ENCODE results near the gene BRPF1. TPM values are rescaled to one million over a fixed set of nuclear protein-coding genes. Genes with fewer than 3 reads are reported as not detected.

BRPF1 gene
- polyA plus RNA-seq, 10 donors, result 10.8 to 17.3 (median 12.9) TPM

DNA sequence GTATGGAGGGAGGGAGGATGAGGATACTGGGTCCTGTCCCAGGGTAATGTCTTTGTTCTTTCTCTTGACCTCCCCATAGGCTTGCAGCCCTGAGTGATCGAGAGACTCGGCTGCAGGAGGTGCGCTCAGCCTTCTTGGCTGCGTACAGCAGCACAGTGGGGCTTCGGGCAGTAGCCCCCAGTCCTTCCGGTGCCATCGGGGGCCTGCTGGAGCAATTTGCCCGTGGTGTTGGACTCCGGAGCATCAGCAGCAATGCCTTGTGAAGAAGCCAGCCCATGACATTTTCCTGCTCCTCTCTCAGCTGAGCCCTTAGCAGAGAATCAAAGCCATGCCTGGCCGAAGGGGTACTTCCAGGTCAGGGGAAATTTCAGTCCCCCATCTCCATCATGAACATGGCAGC lies 29.8 kb upstream of the BRPF1 start:
- DNase-seq, result no peak

DNA sequence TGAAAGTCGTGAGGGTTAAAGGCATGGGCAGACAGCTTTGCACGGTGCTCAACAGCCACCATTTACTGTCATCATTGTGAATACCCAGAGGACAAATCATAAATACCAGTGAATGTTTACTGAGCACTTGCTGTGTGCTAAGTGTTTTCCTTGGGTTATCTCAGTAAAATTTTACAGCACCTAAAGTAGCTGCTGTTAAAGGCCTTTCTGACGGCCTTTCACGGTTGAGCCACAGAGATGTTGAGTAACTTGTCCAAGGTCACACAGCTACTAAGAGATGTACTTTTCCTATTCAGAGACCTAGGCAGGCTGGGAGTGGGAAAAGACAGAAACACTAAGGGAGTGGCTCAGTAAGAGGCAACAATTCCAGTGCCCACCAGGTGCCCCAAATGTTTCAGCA lies 28.3 kb upstream of the BRPF1 start:
- DNase-seq, result no peak

GRCh38 chr3:9703736-9704346 lies 27.7 kb upstream of the BRPF1 start, which contains the start of gene CPNE9:
Gene CPNE9, plus strand, starts transcription at chr3:9703833. Its CDS starts 164 bp downstream, at chr3:9703997.
- DNase-seq, result no peak

GRCh38 chr3:9704347-9705322 lies 26.9 kb upstream of the BRPF1 start:
- peak; percentile 9 to 66 (median 51) for DNase-seq

DNA sequence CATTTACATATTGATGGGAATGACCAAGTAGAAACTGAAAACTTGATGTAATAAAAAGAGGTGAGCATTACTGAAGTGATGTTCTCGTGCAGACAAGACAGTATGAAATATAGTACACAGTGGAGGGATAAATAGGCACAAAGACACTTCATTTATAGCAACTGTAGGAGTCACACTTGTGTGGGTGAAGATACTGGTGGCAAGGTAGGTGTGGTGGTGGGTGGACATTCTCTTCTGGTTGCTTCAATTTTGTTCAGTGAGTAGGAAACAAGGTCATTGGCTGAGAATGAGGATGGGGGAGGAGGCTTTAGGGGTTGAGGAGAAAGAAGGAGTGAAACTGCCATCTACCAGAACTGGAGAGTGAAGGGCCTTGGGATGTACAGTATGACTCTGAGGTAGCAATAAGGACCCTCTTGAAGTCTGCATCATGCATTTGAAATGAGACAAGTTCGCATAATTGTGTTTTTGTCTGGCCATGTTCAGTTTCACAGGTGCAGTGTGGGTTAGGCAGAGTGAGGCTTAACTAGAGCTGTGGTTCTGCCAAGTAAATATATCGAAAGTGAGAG lies 21.3 kb upstream of the BRPF1 start:
- DNase-seq, result no peak

DNA sequence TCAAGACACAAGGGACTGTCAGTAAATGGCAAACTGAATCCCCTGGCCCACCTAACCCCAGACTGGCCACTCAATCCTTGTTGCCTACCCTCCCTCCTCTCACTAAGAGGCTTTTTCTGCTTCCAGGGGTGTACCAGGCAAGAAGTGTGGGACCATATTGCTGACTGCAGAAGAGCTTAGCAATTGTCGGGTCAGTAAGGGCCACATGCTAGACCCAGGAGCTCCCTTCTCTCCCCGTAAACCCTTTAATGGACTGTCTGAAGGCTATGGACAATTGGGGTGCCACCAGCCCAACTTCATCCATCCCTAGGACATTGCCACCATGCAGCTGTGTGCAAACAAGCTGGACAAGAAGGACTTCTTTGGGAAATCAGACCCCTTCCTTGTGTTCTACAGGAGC lies 19.1 kb upstream of the BRPF1 start:
- no peak for DNase-seq

GRCh38 chr3:9713142-9713541 lies 18.4 kb upstream of the BRPF1 start:
- no peak for DNase-seq

- DNase-seq, result no peak
Measured at GRCh38 chr3:9715136-9715535, 16.4 kb upstream of the BRPF1 start.

- DNase-seq, result peak; percentile 68 to 82 (median 77)
Measured at GRCh38 chr3:9715764-9716437, 15.6 kb upstream of the BRPF1 start.

DNA sequence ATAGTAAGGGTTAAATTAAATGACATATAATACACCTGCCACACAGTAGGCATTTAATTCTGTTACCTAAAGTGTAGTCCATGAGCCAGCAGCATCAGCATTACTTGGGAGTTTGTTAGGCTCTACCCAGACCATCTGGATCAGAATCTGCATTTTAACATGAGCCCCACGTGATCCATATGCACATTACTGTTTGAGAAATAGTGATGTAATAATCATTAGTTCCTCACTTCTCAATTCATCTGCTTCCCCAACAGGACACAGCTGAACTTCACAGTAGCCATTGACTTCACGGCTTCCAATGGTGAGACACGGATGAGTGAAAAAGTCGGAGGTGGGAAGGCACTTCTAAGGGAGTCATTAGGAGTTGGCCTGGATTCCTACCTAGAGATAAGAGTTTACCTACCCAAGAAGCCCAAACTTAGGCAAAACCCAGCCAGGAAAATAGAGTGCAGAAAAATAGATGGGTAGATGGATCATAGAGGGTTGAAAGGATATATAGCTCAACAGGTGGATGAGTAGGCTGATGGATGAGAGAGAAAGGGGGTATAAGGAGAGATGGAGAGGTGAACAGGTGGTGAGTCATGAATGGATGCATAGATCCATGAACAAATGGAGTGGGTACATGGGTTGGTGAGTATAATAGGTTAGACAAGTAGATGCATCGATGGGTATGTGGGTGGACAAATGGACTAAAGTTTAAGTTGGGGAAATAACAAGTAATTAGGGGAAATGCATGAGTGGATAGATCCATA lies 14.6 kb upstream of the BRPF1 start:
- no peak for DNase-seq

DNA sequence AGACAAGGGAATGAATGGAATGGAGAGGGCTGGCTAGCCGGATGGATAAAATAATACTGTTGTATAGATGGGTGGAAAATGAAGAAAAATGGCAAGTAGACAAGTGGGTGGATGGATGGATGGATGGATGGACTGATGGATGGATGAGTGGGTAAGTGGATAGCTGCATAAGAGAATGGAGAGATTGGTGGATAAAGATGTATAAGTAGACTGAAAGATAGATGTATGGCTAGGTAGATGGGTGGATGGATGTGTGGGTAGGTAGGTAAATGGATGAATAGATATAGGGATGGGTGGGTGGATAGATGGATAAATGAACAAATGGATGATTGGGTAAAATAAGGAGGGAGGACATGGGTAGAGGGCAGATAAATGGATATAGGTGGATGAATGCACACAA lies 14.0 kb upstream of the BRPF1 start:
- DNase-seq, result no peak

GRCh38 chr3:9718118-9718517 lies 13.4 kb upstream of the BRPF1 start:
- DNase-seq, result no peak

DNA sequence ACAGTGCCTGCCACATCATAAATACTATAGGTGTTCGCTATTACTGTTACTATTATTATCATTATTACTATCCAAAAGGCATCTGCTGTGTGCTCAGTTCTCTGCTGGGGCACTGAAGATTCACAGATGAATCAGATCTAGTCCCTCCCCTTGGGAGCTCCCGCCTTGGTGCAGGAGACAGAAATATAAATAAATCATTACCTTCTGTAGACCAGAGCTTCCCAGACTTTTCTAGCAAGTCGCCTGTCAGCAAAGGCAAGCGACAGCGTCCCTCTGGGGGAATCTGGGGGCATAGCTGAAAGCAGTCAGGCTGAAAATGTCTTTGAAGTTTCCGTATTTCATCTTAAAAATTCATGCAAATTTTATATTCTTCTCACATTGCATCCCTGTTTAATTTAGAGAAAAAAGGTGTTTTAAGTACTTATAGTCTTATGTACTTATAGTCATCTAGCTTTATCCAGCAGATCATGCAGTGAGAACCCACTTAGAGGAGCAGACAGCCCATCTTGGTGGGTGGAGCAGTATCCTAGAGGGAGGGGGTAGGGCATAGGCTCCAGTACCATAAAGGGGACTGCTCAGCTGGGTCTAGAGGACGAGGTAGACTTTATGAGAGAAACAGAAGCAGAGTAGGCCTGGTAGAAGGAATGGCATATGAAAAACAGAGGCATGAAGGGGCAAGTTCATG lies 10.4 kb upstream of the BRPF1 start:
- DNase-seq, result no peak

- DNase-seq, result no peak
Measured at GRCh38 chr3:9721700-9722060, 9.9 kb upstream of the BRPF1 start.

GRCh38 chr3:9725775-9726515 lies 5.6 kb upstream of the BRPF1 start:
- DNase-seq, result no peak

DNA sequence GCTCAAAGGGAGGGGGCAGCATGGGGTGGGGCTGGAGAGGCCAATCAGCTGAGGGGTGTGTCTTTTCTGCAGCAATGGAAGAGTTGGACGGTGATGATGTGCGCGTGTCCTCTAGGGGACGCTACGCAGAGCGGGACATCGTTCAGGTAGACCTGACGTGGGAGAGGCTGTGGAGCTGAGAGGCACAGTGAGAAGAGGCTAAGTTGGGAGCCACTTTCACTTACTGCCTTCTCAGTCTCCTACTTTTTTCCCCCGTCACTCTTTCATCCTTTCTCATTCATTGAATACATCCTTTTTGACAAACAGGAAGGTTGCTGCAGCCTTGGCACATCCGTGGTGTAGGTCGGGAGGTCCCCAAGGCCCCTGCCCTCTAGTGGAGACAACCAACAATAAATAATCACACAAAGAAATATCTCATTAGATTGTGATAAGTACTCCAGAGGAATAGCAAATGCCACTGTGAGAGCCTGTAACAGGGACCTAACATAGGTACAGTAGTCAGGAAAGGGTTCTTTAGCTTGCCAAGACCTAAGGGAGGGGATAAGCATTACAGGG lies 4.4 kb upstream of the BRPF1 start:
- DNase-seq, result no peak

GRCh38 chr3:9727743-9728142 lies 3.8 kb upstream of the BRPF1 start:
- DNase-seq, result no peak

DNA sequence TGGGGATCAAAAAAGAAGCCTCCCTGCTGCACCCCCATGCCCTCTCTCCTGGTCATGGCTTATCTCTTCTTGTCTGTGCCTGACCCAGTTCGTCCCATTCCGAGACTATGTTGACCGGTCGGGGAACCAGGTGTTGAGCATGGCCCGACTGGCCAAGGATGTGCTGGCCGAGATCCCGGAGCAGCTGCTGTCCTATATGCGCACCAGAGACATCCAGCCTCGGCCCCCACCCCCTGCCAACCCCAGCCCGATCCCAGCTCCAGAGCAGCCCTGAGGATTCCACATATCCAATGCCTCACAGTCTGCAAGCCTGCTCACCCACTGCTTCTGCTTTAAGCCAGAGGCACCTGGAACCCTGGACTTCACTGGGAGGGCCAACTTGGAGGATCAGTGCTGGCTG lies 2.1 kb upstream of the BRPF1 start:
- no peak for DNase-seq

DNA sequence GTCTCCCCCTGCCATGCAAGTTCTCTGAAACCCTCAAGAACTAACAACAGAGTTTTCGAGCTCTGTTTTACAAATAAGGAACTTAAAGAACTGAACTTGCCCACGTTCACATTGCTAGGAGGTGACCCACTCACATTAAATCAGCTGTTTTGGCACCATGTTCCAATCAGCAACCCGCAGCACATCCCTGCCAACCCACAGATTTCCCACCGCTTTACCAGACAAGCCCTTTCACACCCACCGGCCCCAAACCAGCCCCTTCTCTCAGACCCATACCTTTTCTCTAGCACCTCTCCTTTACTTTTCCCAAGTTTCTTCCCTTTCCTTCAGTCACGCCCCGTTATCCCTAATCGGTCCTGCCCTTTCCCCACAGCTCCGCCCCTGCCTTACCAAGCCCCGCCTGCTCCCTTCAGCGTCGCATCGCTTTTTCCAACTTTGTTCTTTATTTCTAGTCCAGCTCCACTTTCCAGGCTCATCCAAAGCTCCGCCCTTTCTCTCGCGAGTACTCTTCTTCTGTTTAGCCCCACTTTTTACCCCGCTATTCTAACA lies 804 bp upstream of the BRPF1 start:
- no peak for DNase-seq

Data from muscle of back (tissue), 11 donors.